Activated CD4-positive, alpha-beta T cell treated with anti-CD3 and anti-CD28 coated beads for 4 hours (primary cell): Measurements from ENCODE around the gene C1orf174.

ENCODE experiments used
- DNase-seq, 2 donors: peaks; one replicate each; pipeline ENCODE4 v3.0.0-alpha.2; 2020

The C1orf174 gene

GRCh38 chr1:3864884-3865283, 35.2 kb downstream of the C1orf174 start:
- DNase-seq = no peak

GRCh38 chr1:3863231-3863935, 36.7 kb downstream of the C1orf174 start:
- no peak for DNase-seq

- DNase-seq = no peak
Observed at GRCh38 chr1:3858231-3858981, 41.7 kb downstream of the C1orf174 start.

- DNase-seq = no peak
Observed at GRCh38 chr1:3857791-3858129, 42.3 kb downstream of the C1orf174 start.

- peak; percentile 95 to 97 for DNase-seq
Observed at GRCh38 chr1:3856923-3857790, 42.9 kb downstream of the C1orf174 start, which contains the start of the genes CEP104 and DFFB. Gene CEP104 (minus strand): TSS chr1:3857211. CDS start chr1:3852407, 4,804 bp downstream. Gene DFFB (plus strand): TSS chr1:3857476. CDS start chr1:3857604, 128 bp downstream.

GRCh38 chr1:3852711-3853485, 47.2 kb downstream of the C1orf174 start:
- no peak for DNase-seq

- DNase-seq = no peak
Observed at GRCh38 chr1:3852091-3852490, 48.0 kb downstream of the C1orf174 start.

- DNase-seq = no peak
Observed at GRCh38 chr1:3851292-3851691, 48.8 kb downstream of the C1orf174 start.

- no peak for DNase-seq
Observed at GRCh38 chr1:3850857-3851256, 49.2 kb downstream of the C1orf174 start.

GRCh38 chr1:3847081-3847480, 53.0 kb downstream of the C1orf174 start:
- no peak for DNase-seq

- no peak for DNase-seq
Observed at GRCh38 chr1:3846541-3846940, 53.5 kb downstream of the C1orf174 start.

GRCh38 chr1:3842912-3843311, 57.2 kb downstream of the C1orf174 start:
- DNase-seq = no peak

- no peak for DNase-seq
Observed at GRCh38 chr1:3841491-3841890, 58.6 kb downstream of the C1orf174 start.
